SK-N-SH treated with all-trans-retinoic acid at 6 μM for 48 hours (cell line): Measurements from ENCODE around the gene ERGIC1.

Experiments used
- RARB ChIP-seq: fragments of 250-450 bp; sonication (Bioruptor Pico); IDR thresholded peaks from 2 replicates; pipeline ENCODE4 v1.8.0; 2021; ENCODE audit warnings: mild to moderate bottlenecking, moderate library complexity
- ZFP3 ChIP-seq: fragments of 250-450 bp; sonication (Bioruptor Pico); IDR thresholded peaks from 2 replicates; pipeline ENCODE4 v1.5.0; 2020; ENCODE audit warnings: mild to moderate bottlenecking, moderate library complexity
- ZNF70 ChIP-seq: fragments of 450-650 bp; formaldehyde crosslinking; IDR thresholded peaks from 2 replicates; pipeline ENCODE4 v1.5.0; 2020; ENCODE audit warnings: mild to moderate bottlenecking, moderate library complexity
- TF ChIP-seq, protein P1 (sequence below): fragments of 250-450 bp; sonication (Bioruptor Pico); IDR thresholded peaks from 2 replicates; pipeline ENCODE4 v1.8.0; 2020; ENCODE audit warnings: mild to moderate bottlenecking, moderate library complexity, borderline replicate concordance
- TF ChIP-seq, protein P2 (sequence below): fragments of 250-450 bp; sonication (Bioruptor Pico); IDR thresholded peaks from 2 replicates; pipeline ENCODE4 v1.5.0; 2020; ENCODE audit warnings: mild to moderate bottlenecking, moderate library complexity

DNA sequence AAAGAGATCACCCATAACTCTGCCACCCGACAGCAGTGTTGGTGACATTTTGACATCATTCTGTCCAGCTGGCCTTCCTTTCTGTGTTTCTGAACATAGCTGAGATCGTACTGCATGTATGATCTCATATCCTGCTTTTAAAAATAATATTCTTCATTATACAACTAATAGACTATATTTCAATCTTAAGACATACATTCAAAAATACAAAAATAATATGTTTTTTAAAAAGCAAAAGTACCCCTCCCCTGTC lies 77.5 kb downstream of the ERGIC1 start:
- TF ChIP-seq, protein P1, sequence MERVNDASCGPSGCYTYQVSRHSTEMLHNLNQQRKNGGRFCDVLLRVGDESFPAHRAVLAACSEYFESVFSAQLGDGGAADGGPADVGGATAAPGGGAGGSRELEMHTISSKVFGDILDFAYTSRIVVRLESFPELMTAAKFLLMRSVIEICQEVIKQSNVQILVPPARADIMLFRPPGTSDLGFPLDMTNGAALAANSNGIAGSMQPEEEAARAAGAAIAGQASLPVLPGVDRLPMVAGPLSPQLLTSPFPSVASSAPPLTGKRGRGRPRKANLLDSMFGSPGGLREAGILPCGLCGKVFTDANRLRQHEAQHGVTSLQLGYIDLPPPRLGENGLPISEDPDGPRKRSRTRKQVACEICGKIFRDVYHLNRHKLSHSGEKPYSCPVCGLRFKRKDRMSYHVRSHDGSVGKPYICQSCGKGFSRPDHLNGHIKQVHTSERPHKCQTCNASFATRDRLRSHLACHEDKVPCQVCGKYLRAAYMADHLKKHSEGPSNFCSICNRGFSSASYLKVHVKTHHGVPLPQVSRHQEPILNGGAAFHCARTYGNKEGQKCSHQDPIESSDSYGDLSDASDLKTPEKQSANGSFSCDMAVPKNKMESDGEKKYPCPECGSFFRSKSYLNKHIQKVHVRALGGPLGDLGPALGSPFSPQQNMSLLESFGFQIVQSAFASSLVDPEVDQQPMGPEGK = no peak
- TF ChIP-seq, protein P2, sequence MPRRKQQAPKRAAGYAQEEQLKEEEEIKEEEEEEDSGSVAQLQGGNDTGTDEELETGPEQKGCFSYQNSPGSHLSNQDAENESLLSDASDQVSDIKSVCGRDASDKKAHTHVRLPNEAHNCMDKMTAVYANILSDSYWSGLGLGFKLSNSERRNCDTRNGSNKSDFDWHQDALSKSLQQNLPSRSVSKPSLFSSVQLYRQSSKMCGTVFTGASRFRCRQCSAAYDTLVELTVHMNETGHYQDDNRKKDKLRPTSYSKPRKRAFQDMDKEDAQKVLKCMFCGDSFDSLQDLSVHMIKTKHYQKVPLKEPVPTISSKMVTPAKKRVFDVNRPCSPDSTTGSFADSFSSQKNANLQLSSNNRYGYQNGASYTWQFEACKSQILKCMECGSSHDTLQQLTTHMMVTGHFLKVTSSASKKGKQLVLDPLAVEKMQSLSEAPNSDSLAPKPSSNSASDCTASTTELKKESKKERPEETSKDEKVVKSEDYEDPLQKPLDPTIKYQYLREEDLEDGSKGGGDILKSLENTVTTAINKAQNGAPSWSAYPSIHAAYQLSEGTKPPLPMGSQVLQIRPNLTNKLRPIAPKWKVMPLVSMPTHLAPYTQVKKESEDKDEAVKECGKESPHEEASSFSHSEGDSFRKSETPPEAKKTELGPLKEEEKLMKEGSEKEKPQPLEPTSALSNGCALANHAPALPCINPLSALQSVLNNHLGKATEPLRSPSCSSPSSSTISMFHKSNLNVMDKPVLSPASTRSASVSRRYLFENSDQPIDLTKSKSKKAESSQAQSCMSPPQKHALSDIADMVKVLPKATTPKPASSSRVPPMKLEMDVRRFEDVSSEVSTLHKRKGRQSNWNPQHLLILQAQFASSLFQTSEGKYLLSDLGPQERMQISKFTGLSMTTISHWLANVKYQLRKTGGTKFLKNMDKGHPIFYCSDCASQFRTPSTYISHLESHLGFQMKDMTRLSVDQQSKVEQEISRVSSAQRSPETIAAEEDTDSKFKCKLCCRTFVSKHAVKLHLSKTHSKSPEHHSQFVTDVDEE = no peak
- TF ChIP-seq ZFP3 (CRISPR knock-in tag) (no peak), ZNF70 (CRISPR knock-in tag) (no peak), RARB (CRISPR knock-in tag) (no peak)
